Neuronal stem cell (in vitro differentiated cells): ENCODE data around the gene SLC39A11.

Experiments
- DNase-seq: peaks from one replicate; pipeline ENCODE4 v3.0.0-alpha.2; 2013; ENCODE audit warnings: low spot score
- H2AFZ ChIP-seq: one replicate; pipeline ENCODE4 v1.6.1; 2013; ENCODE audit warnings: mild to moderate bottlenecking, low read length, inconsistent platforms
- H2AK5ac ChIP-seq: 2 replicates; pipeline ENCODE4 v1.6.1; 2013; ENCODE audit warnings: low read depth, mild to moderate bottlenecking, inconsistent platforms, low read length, moderate library complexity, mixed read lengths
- H2BK120ac ChIP-seq: 2 replicates; pipeline ENCODE4 v1.6.1; 2013; ENCODE audit warnings: low read depth, mild to moderate bottlenecking, inconsistent platforms, low read length, moderate library complexity, mixed read lengths
- H2BK12ac ChIP-seq: one replicate; pipeline ENCODE4 v1.6.1; 2013; ENCODE audit warnings: low read length, inconsistent platforms
- H2BK15ac ChIP-seq: 2 replicates; pipeline ENCODE4 v1.6.1; 2013; ENCODE audit warnings: mild to moderate bottlenecking, low read length, inconsistent platforms, mixed read lengths
- H2BK5ac ChIP-seq: one replicate; pipeline ENCODE4 v1.6.1; 2013; ENCODE audit warnings: inconsistent platforms, mild to moderate bottlenecking, low read length, moderate library complexity
- H3K14ac ChIP-seq: one replicate; pipeline ENCODE4 v1.6.1; 2013; ENCODE audit warnings: low read length, inconsistent platforms
- H3K18ac ChIP-seq: 2 replicates; pipeline ENCODE4 v1.6.1; 2013; ENCODE audit warnings: low read length, inconsistent platforms
- H3K23ac ChIP-seq: 2 replicates; pipeline ENCODE4 v1.6.1; 2013; ENCODE audit warnings: low read depth, mild to moderate bottlenecking, mixed read lengths, low read length, inconsistent platforms; ENCODE audit not compliant: poor library complexity
- H3K27ac ChIP-seq: replicated peaks from 3 replicates; pipeline ENCODE4 v1.5.1; 2013; ENCODE audit warnings: low read length, inconsistent platforms
- H3K27me3 ChIP-seq, 3 experiments: 2 replicates each; pipeline ENCODE4 v1.6.1; 2013; ENCODE audit warnings: low read length in 3 of 3, mild to moderate bottlenecking in 2 of 3, inconsistent platforms in 1 of 3, low read depth in 1 of 3, mixed read lengths in 1 of 3, moderate library complexity in 1 of 3; ENCODE audit not compliant: control insufficient read depth in 3 of 3, insufficient read depth in 3 of 3
- H3K36me3 ChIP-seq, 2 donors: replicated peaks in 1 of 2; 2 replicates each; pipeline ENCODE4 v1.6.1; 2013; ENCODE audit warnings: low read length in 2 of 2; ENCODE audit not compliant: control insufficient read depth in 2 of 2, insufficient read depth in 2 of 2
- H3K4ac ChIP-seq: 2 replicates; pipeline ENCODE4 v1.6.1; 2013; ENCODE audit warnings: inconsistent platforms, mild to moderate bottlenecking, low read length, moderate library complexity
- H3K4me1 ChIP-seq, 2 donors: 1 replicate in 1 of 2; 2 replicates in 1 of 2; pipeline ENCODE4 v1.6.1; 2013; ENCODE audit warnings: low read length in 2 of 2, low read depth in 1 of 2; ENCODE audit not compliant: control insufficient read depth in 2 of 2, insufficient read depth in 1 of 2
- H3K4me2 ChIP-seq: one replicate; pipeline ENCODE4 v1.6.1; 2013; ENCODE audit warnings: mild to moderate bottlenecking, low read length, inconsistent platforms; ENCODE audit not compliant: insufficient read depth, poor library complexity, severe bottlenecking
- H3K4me3 ChIP-seq, 2 donors: 2 replicates each; pipeline ENCODE4 v1.5.1; 2013; ENCODE audit warnings: low read length in 2 of 2, mild to moderate bottlenecking in 2 of 2, inconsistent platforms in 1 of 2, moderate library complexity in 1 of 2
- H3K79me1 ChIP-seq: one replicate; pipeline ENCODE4 v1.6.1; 2013; ENCODE audit warnings: low read depth, mild to moderate bottlenecking, inconsistent platforms, low read length, moderate library complexity
- H3K9ac ChIP-seq: one replicate; pipeline ENCODE4 v1.6.1; 2013; ENCODE audit warnings: mild to moderate bottlenecking, low read depth, low read length, inconsistent platforms; ENCODE audit not compliant: poor library complexity
- H3K9me3 ChIP-seq, 2 donors: replicated peaks in 1 of 2; 2 replicates each; pipeline versions ENCODE3 to v1.6.1; 2013; ENCODE audit warnings: low read length in 2 of 2, mild to moderate bottlenecking in 2 of 2, inconsistent platforms in 1 of 2, low read depth in 1 of 2, mixed read lengths in 1 of 2, moderate library complexity in 1 of 2; ENCODE audit not compliant: control insufficient read depth in 2 of 2, insufficient read depth in 1 of 2
- H4K8ac ChIP-seq: one replicate; pipeline ENCODE4 v1.6.1; 2013; ENCODE audit warnings: low read depth, mild to moderate bottlenecking, inconsistent platforms, low read length, moderate library complexity
- H4K91ac ChIP-seq: one replicate; pipeline ENCODE4 v1.6.1; 2013; ENCODE audit warnings: low read length, low read depth, mild to moderate bottlenecking, inconsistent platforms; ENCODE audit not compliant: poor library complexity
- WGBS, 2 donors: extraction: QIAGEN DNeasy Blood & Tissue Kit; methylation state at CpG; one replicate each; pipeline ENCODE4 v1.1.7; 2013; ENCODE audit warnings: missing lambda C conversion rate in 2 of 2, mixed read lengths in 1 of 2; ENCODE audit not compliant: insufficient read length in 2 of 2, insufficient replicate concordance in 1 of 2; ENCODE audit errors: extremely low coverage in 2 of 2; 5-methylcytosine and 5-hydroxymethylcytosine counted together

SLC39A11 gene

GRCh38 chr17:73018599-73018998 is 73.9 kb downstream of the SLC39A11 start:
- Histone ChIP-seq H3K36me3 (no peaks in the 10 kb centered on the region), H2BK120ac (no peak overlapping the region), H2BK5ac (no peak overlapping the region), H2BK12ac (no peak overlapping the region), H3K79me1 (no peaks in the 10 kb centered on the region), H2BK15ac (no peak overlapping the region), H3K4me3 (no peak overlapping the region), H3K27me3 (no peaks in the 10 kb centered on the region), H4K91ac (no peak overlapping the region), H2AFZ (no peak overlapping the region), H3K4ac (no peak overlapping the region), H3K9ac (no peak overlapping the region), H3K18ac (no peak overlapping the region), H3K23ac (no peak overlapping the region), H4K8ac (no peak overlapping the region), H2AK5ac (no peak overlapping the region), H3K4me1 (no peaks in the 10 kb centered on the region), H3K9me3 (peaks cover 0 to 11% of the 10 kb centered on the region in 2 donors), H3K14ac (no peak overlapping the region), H3K27ac (no peak overlapping the region), H3K4me2 (no peak overlapping the region)
- DNase-seq, result no peak

GRCh38 chr17:73017658-73018057 is 74.8 kb downstream of the SLC39A11 start:
- Histone ChIP-seq H2BK15ac (no peak overlapping the region), H3K4me2 (no peak overlapping the region), H3K79me1 (no peaks in the 10 kb centered on the region), H3K4ac (no peak overlapping the region), H3K36me3 (no peaks in the 10 kb centered on the region), H2BK120ac (no peak overlapping the region), H3K27ac (no peak overlapping the region), H2AFZ (no peak overlapping the region), H2BK12ac (no peak overlapping the region), H3K4me1 (no peaks in the 10 kb centered on the region), H2BK5ac (no peak overlapping the region), H4K91ac (no peak overlapping the region), H3K18ac (no peak overlapping the region), H2AK5ac (no peak overlapping the region), H3K4me3 (no peak overlapping the region), H3K27me3 (no peaks in the 10 kb centered on the region), H3K9ac (no peak overlapping the region), H3K9me3 (peaks cover 0 to 11% of the 10 kb centered on the region in 2 donors), H3K14ac (no peak overlapping the region), H3K23ac (no peak overlapping the region), H4K8ac (no peak overlapping the region)
- DNase-seq, result no peak
- WGBS, 2 donors, result no CpG with 5 or more reads among the region's 3 CpGs

- H3K23ac ChIP-seq, result no peak overlapping the region
- peaks cover 0 to 11% of the 10 kb centered on the region in 2 donors for H3K9me3 ChIP-seq
- no peak overlapping the region for H2AFZ ChIP-seq
- H3K36me3 ChIP-seq, result no peaks in the 10 kb centered on the region
- H3K27me3 ChIP-seq, result no peaks in the 10 kb centered on the region
- no peaks in the 10 kb centered on the region for H3K4me1 ChIP-seq
- H4K91ac ChIP-seq, result no peak overlapping the region
- no peak overlapping the region for H3K9ac ChIP-seq
- no peak overlapping the region for H3K4me2 ChIP-seq
- no CpG with 5 or more reads among the region's 7 CpGs for WGBS, 2 donors
- no peak overlapping the region for H2BK12ac ChIP-seq
- H3K4me3 ChIP-seq, result no peak overlapping the region
- no peaks in the 10 kb centered on the region for H3K79me1 ChIP-seq
- no peak overlapping the region for H2BK15ac ChIP-seq
- no peak overlapping the region for H3K14ac ChIP-seq
- no peak overlapping the region for H4K8ac ChIP-seq
- no peak for DNase-seq
- no peak overlapping the region for H3K18ac ChIP-seq
- H2BK5ac ChIP-seq, result no peak overlapping the region
- no peak overlapping the region for H3K27ac ChIP-seq
- H2AK5ac ChIP-seq, result no peak overlapping the region
- no peak overlapping the region for H2BK120ac ChIP-seq
- no peak overlapping the region for H3K4ac ChIP-seq
Observed at GRCh38 chr17:73015722-73016276, 76.7 kb downstream of the SLC39A11 start.

- H2AFZ ChIP-seq, result no peak overlapping the region
- H3K36me3 ChIP-seq, result no peaks in the 10 kb centered on the region
- no peak overlapping the region for H2BK12ac ChIP-seq
- H3K27ac ChIP-seq, result no peak overlapping the region
- no peak overlapping the region for H3K4me2 ChIP-seq
- H4K8ac ChIP-seq, result no peak overlapping the region
- H3K4me3 ChIP-seq, result no peak overlapping the region
- H3K23ac ChIP-seq, result no peak overlapping the region
- no peak overlapping the region for H3K18ac ChIP-seq
- H3K27me3 ChIP-seq, result no peaks in the 10 kb centered on the region
- H3K79me1 ChIP-seq, result no peaks in the 10 kb centered on the region
- no peak overlapping the region for H3K9ac ChIP-seq
- H3K4ac ChIP-seq, result no peak overlapping the region
- no peak overlapping the region for H3K14ac ChIP-seq
- no peak for DNase-seq
- H4K91ac ChIP-seq, result no peak overlapping the region
- no peak overlapping the region for H2BK120ac ChIP-seq
- H2BK15ac ChIP-seq, result no peak overlapping the region
- no CpG with 5 or more reads among the region's 14 CpGs for WGBS, 2 donors
- no peak overlapping the region for H2BK5ac ChIP-seq
- peaks cover 0 to 11% of the 10 kb centered on the region in 2 donors for H3K9me3 ChIP-seq
- H2AK5ac ChIP-seq, result no peak overlapping the region
- no peaks in the 10 kb centered on the region for H3K4me1 ChIP-seq
Observed at GRCh38 chr17:73013816-73014663, 78.4 kb downstream of the SLC39A11 start.
